ENCODE results near the gene RNF223. TPM values are rescaled to one million over a fixed set of nuclear protein-coding genes. Genes with fewer than 3 reads are reported as not detected.

The RNF223 gene
- total and polyA plus RNA-seq, 4 donors: 0.54 to 2.4 (median 1.4) TPM

GRCh38 chr1:1055841-1056736 lies 18.0 kb downstream of the RNF223 start:
- H3K9me3 ChIP-seq (ENCODE audit: control insufficient read depth in 4 of 4, insufficient read depth in 3 of 4, low read length in 3 of 4): no peaks in the 10 kb centered on the region
- no peak overlapping the region for H3K9ac ChIP-seq (ENCODE audit: insufficient read depth in 1 of 2, low read length in 2 of 2)
- peaks cover 0 to 31% (median 11%) of the 10 kb centered on the region in 3 donors for H3K27me3 ChIP-seq (ENCODE audit: control insufficient read depth in 3 of 3, insufficient read depth in 3 of 3, low read length in 2 of 3)
- 88 to 91% methylated on average over 50 of the region's 50 CpGs for WGBS, 2 donors
- H3K27ac ChIP-seq (ENCODE audit: low read depth in 1 of 2, low read length in 1 of 2): no peak overlapping the region
- peaks cover 0 to 6% (median 0%) of the 10 kb centered on the region in 5 donors for H3K4me1 ChIP-seq (ENCODE audit: control insufficient read depth in 5 of 5, insufficient read depth in 5 of 5, low read length in 5 of 5)
- H3K36me3 ChIP-seq (ENCODE audit: control insufficient read depth in 4 of 4, insufficient read depth in 4 of 4, low read length in 4 of 4): peaks cover 0 to 34% (median 10%) of the 10 kb centered on the region in 4 donors
- DNase-seq: no peak
- no peak for ATAC-seq (ENCODE audit: insufficient read depth, low FRiP score)
- H3K4me3 ChIP-seq: no peak overlapping the region
- TF ChIP-seq CTCF (IDR thresholded peaks at IDR 0.05; ENCODE audit: control extremely low read depth, extremely low read depth): no peak

DNA sequence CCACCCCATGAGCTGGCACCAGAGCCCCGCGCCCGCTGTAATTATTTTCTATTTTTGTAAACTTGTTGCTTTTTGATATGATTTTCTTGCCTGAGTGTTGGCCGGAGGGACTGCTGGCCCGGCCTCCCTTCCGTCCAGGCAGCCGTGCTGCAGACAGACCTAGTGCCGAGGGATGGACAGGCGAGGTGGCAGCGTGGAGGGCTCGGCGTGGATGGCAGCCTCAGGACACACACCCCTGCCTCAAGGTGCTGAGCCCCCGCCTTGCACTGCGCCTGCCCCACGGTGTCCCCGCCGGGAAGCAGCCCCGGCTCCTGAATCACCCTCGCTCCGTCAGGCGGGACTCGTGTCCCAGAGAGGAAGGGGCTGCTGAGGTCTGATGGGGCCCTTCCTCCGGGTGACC lies 19.1 kb downstream of the RNF223 start:
- Histone ChIP-seq H3K27ac (ENCODE audit: low read depth in 1 of 2, low read length in 1 of 2) (no peak overlapping the region), H3K4me1 (ENCODE audit: control insufficient read depth in 5 of 5, insufficient read depth in 5 of 5, low read length in 5 of 5) (peaks cover 0 to 6% (median 0%) of the 10 kb centered on the region in 5 donors), H3K27me3 (ENCODE audit: control insufficient read depth in 3 of 3, insufficient read depth in 3 of 3, low read length in 2 of 3) (peaks cover 0 to 20% (median 4%) of the 10 kb centered on the region in 3 donors), H3K9me3 (ENCODE audit: control insufficient read depth in 4 of 4, insufficient read depth in 3 of 4, low read length in 3 of 4) (no peaks in the 10 kb centered on the region), H3K9ac (ENCODE audit: insufficient read depth in 1 of 2, low read length in 2 of 2) (no peak overlapping the region), H3K4me3 (no peak overlapping the region), H3K36me3 (ENCODE audit: control insufficient read depth in 4 of 4, insufficient read depth in 4 of 4, low read length in 4 of 4) (peaks cover 0 to 43% (median 10%) of the 10 kb centered on the region in 4 donors)
- 90 to 91% methylated on average over 22 to 23 of the region's 23 CpGs for WGBS, 2 donors
- no peak for TF ChIP-seq CTCF (IDR thresholded peaks at IDR 0.05; ENCODE audit: control extremely low read depth, extremely low read depth)
- no peak for DNase-seq
- no peak for ATAC-seq (ENCODE audit: insufficient read depth, low FRiP score)

GRCh38 chr1:1054099-1054700 lies 19.9 kb downstream of the RNF223 start:
- no peak overlapping the region for H3K27ac ChIP-seq (ENCODE audit: low read depth in 1 of 2, low read length in 1 of 2)
- WGBS, 2 donors: 94 to 95% methylated on average over 18 of the region's 18 CpGs
- peaks cover 0 to 49% (median 10%) of the 10 kb centered on the region in 4 donors for H3K36me3 ChIP-seq (ENCODE audit: control insufficient read depth in 4 of 4, insufficient read depth in 4 of 4, low read length in 4 of 4)
- H3K27me3 ChIP-seq (ENCODE audit: control insufficient read depth in 3 of 3, insufficient read depth in 3 of 3, low read length in 2 of 3): peaks cover 0 to 17% (median 0%) of the 10 kb centered on the region in 3 donors
- DNase-seq (no peak), ATAC-seq (ENCODE audit: insufficient read depth, low FRiP score) (no peak)
- TF ChIP-seq CTCF (IDR thresholded peaks at IDR 0.05; ENCODE audit: control extremely low read depth, extremely low read depth): no peak
- H3K4me1 ChIP-seq (ENCODE audit: control insufficient read depth in 5 of 5, insufficient read depth in 5 of 5, low read length in 5 of 5): peaks cover 0 to 3% (median 0%) of the 10 kb centered on the region in 5 donors
- no peak overlapping the region for H3K9ac ChIP-seq (ENCODE audit: insufficient read depth in 1 of 2, low read length in 2 of 2)
- H3K9me3 ChIP-seq (ENCODE audit: control insufficient read depth in 4 of 4, insufficient read depth in 3 of 4, low read length in 3 of 4): no peaks in the 10 kb centered on the region
- no peak overlapping the region for H3K4me3 ChIP-seq
